H9 (cell line): ENCODE measurements around the gene PDE8A. TPM values are rescaled to one million over a fixed set of nuclear protein-coding genes. Genes with fewer than 3 reads are reported as not detected.
"Not testable (repeated sequence)": the region's sequence is repeated elsewhere in the genome, so short reads cannot be mapped to it uniquely, and the experiment has no call there.

ENCODE experiments used
- DNase-seq: peaks from one replicate; pipeline ENCODE4 v3.0.0-alpha.2; 2017
- H2AFZ ChIP-seq: one replicate; pipeline ENCODE4 v1.6.1; 2013; ENCODE audit warnings: mild to moderate bottlenecking, low read length, control low read depth, moderate library complexity
- H2AK5ac ChIP-seq: 2 replicates; pipeline ENCODE4 v1.6.1; 2013; ENCODE audit warnings: low read length, control low read depth, mixed read lengths; ENCODE audit not compliant: insufficient read length
- H2BK120ac ChIP-seq: one replicate; pipeline ENCODE4 v1.6.1; 2013; ENCODE audit warnings: low read depth, mild to moderate bottlenecking, low read length, control low read depth, inconsistent platforms; ENCODE audit not compliant: poor library complexity, severe bottlenecking
- H2BK12ac ChIP-seq: 2 replicates; pipeline ENCODE4 v1.6.1; 2013; ENCODE audit warnings: low read length, control low read depth, mixed read lengths, low read depth; ENCODE audit not compliant: insufficient read length
- H2BK15ac ChIP-seq: 2 replicates; pipeline ENCODE4 v1.6.1; 2013; ENCODE audit warnings: low read depth, low read length, control low read depth
- H2BK20ac ChIP-seq: one replicate; pipeline ENCODE4 v1.6.1; 2013; ENCODE audit warnings: low read depth, mild to moderate bottlenecking, low read length, control low read depth, inconsistent platforms; ENCODE audit not compliant: poor library complexity, severe bottlenecking
- H2BK5ac ChIP-seq: 2 replicates; pipeline ENCODE4 v1.6.1; 2013; ENCODE audit warnings: low read length, control low read depth, mixed read lengths; ENCODE audit not compliant: insufficient read length
- H3K14ac ChIP-seq: 2 replicates; pipeline ENCODE4 v1.6.1; 2013; ENCODE audit warnings: low read length, control low read depth; ENCODE audit not compliant: insufficient read depth
- H3K18ac ChIP-seq: 2 replicates; pipeline ENCODE4 v1.6.1; 2013; ENCODE audit warnings: low read depth, mild to moderate bottlenecking, mixed read lengths, low read length, control low read depth; ENCODE audit not compliant: insufficient read length
- H3K23ac ChIP-seq: 2 replicates; pipeline ENCODE4 v1.6.1; 2013; ENCODE audit warnings: low read length, control low read depth, mixed read lengths, low read depth; ENCODE audit not compliant: insufficient read length
- H3K23me2 ChIP-seq: 2 replicates; pipeline ENCODE4 v1.6.1; 2013; ENCODE audit warnings: low read depth, mild to moderate bottlenecking, mixed read lengths, low read length, control low read depth; ENCODE audit not compliant: insufficient read length, poor library complexity, severe bottlenecking
- H3K27ac ChIP-seq: 2 replicates; pipeline ENCODE4 v1.5.1; 2013; ENCODE audit warnings: low read length, control low read depth, mixed read lengths, low read depth; ENCODE audit not compliant: insufficient read length
- H3K27me3 ChIP-seq: 2 replicates; pipeline ENCODE4 v1.6.1; 2013; ENCODE audit warnings: low read length, control low read depth, inconsistent platforms; ENCODE audit not compliant: insufficient read depth
- H3K4ac ChIP-seq: 2 replicates; pipeline ENCODE4 v1.6.1; 2013; ENCODE audit warnings: low read depth, mild to moderate bottlenecking, control low read depth, inconsistent platforms, low read length, moderate library complexity
- H3K4me1 ChIP-seq: 2 replicates; pipeline ENCODE4 v1.6.1; 2013; ENCODE audit warnings: low read length, control low read depth, inconsistent platforms; ENCODE audit not compliant: insufficient read depth
- H3K4me2 ChIP-seq: 2 replicates; pipeline ENCODE4 v1.6.1; 2013; ENCODE audit warnings: low read length, control low read depth, mixed read lengths; ENCODE audit not compliant: insufficient read length, insufficient read depth
- H3K56ac ChIP-seq: 2 replicates; pipeline ENCODE4 v1.6.1; 2013; ENCODE audit warnings: low read depth, mild to moderate bottlenecking, mixed read lengths, low read length, control low read depth; ENCODE audit not compliant: insufficient read length
- H3K79me1 ChIP-seq: 2 replicates; pipeline ENCODE4 v1.6.1; 2013; ENCODE audit warnings: low read depth, mild to moderate bottlenecking, moderate library complexity, low read length, control low read depth, inconsistent platforms; ENCODE audit not compliant: insufficient read depth, poor library complexity, severe bottlenecking
- H3K79me2 ChIP-seq: 2 replicates; pipeline ENCODE4 v1.6.1; 2013; ENCODE audit warnings: low read length, control low read depth, inconsistent platforms; ENCODE audit not compliant: insufficient read depth
- H3K9ac ChIP-seq: 2 replicates; pipeline ENCODE4 v1.6.1; 2013; ENCODE audit warnings: low read length, control low read depth, mixed read lengths; ENCODE audit not compliant: insufficient read length; ENCODE audit errors: extremely low read depth
- H3K9me3 ChIP-seq: one replicate; pipeline ENCODE4 v1.6.1; 2013; ENCODE audit warnings: low read depth, low read length, inconsistent platforms; ENCODE audit not compliant: control insufficient read depth
- H3T11ph ChIP-seq: one replicate; pipeline ENCODE4 v1.6.1; 2013; ENCODE audit warnings: mild to moderate bottlenecking, low read length, control low read depth, inconsistent platforms
- H4K20me1 ChIP-seq: one replicate; pipeline ENCODE4 v1.6.1; 2013; ENCODE audit not compliant: control insufficient read depth, insufficient read length, insufficient read depth
- H4K5ac ChIP-seq: 2 replicates; pipeline ENCODE4 v1.6.1; 2013; ENCODE audit warnings: low read depth, mild to moderate bottlenecking, mixed read lengths, low read length, control low read depth; ENCODE audit not compliant: insufficient read length
- H4K8ac ChIP-seq: replicated peaks from 2 replicates; pipeline ENCODE4 v1.6.1; 2013; ENCODE audit warnings: low read length, control low read depth, mixed read lengths, low read depth; ENCODE audit not compliant: insufficient read length
- H4K91ac ChIP-seq: 2 replicates; pipeline ENCODE4 v1.6.1; 2013; ENCODE audit warnings: low read depth, mild to moderate bottlenecking, moderate library complexity, mixed read lengths, low read length, control low read depth; ENCODE audit not compliant: insufficient read length
- H3K27ac Mint-ChIP-seq, 3 experiments: 2 replicates in 2 of 3; 3 replicates in 1 of 3; pipeline ENCODE4 v1.8.0; 2020 to 2021; ENCODE audit warnings: mixed read lengths in 3 of 3, mild to moderate bottlenecking in 1 of 3, moderate library complexity in 1 of 3
- H3K27me3 Mint-ChIP-seq: 2 replicates; pipeline ENCODE4 v1.8.0; 2021; ENCODE audit warnings: low read depth, mild to moderate bottlenecking, moderate library complexity, mixed read lengths
- H3K36me3 Mint-ChIP-seq, 3 experiments: 2 replicates in 2 of 3; 3 replicates in 1 of 3; pipeline ENCODE4 v1.8.0; 2020 to 2021; ENCODE audit warnings: low read depth in 3 of 3, mixed read lengths in 3 of 3; ENCODE audit not compliant: insufficient read depth in 1 of 3
- H3K4me1 Mint-ChIP-seq, 2 experiments: 2 replicates each; pipeline ENCODE4 v1.8.0; 2020; ENCODE audit warnings: mixed read lengths in 2 of 2
- H3K4me3 Mint-ChIP-seq, 2 experiments: 2 replicates in 1 of 2; 3 replicates in 1 of 2; pipeline ENCODE4 v1.8.0; 2020 to 2021; ENCODE audit warnings: mild to moderate bottlenecking in 2 of 2, mixed read lengths in 2 of 2, moderate library complexity in 1 of 2
- H3K9me3 Mint-ChIP-seq, 2 experiments: 2 replicates in 1 of 2; 3 replicates in 1 of 2; pipeline ENCODE4 v1.8.0; 2020; ENCODE audit warnings: mild to moderate bottlenecking in 2 of 2, mixed read lengths in 2 of 2, moderate library complexity in 1 of 2
- WGBS: extraction: QIAGEN DNeasy Blood & Tissue Kit; methylation state at CpG from one replicate; pipeline ENCODE4 v1.1.7; 2013; ENCODE audit warnings: missing lambda C conversion rate, low lambda C conversion rate, mixed read lengths; ENCODE audit not compliant: insufficient read length; ENCODE audit errors: extremely low coverage; 5-methylcytosine and 5-hydroxymethylcytosine counted together
- total RNA-seq: library from RNA; stranded (reverse); gene quantifications from 2 replicates; pipeline ENCODE4 v1.2.1, GENCODE V29; 2021
- TF ChIP-seq, protein P1 (sequence below): fragments of 200-600 bp; sonication (generic); conservative IDR thresholded peaks from 3 replicates; pipeline ENCODE4 v1.8.0; 2021; ENCODE audit warnings: antibody characterized with exemption, mild to moderate bottlenecking

Gene PDE8A
- total RNA-seq, 1 experiment from 2014 or later = 9.3 TPM

DNA sequence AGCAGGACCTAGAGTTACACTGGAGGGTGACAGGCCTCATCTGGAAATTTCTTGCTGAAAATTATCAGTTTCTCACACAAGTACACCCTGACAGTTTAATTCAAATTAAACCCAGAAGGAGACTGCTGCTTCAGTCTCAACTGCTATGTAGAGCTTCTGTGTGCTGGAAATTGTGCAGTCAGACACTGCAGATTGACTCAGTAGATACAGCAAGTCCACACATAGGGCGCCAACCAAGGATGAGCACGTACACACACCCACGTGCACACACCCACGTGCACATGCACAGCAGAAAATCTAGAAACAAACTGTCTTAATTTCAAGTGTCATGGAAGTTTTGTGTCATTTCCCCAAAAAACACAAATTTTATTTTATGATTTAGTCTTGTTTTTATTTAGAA lies 192.9 kb downstream of the PDE8A start:
- Histone ChIP-seq H2BK20ac (no peak overlapping the region), H3K56ac (no peak overlapping the region), H4K91ac (no peak overlapping the region), H2BK12ac (no peak overlapping the region), H3K23ac (no peak overlapping the region), H3K27me3 (no peaks in the 10 kb centered on the region), H4K20me1 (no peaks in the 10 kb centered on the region), H2BK5ac (no peak overlapping the region), H3K14ac (no peak overlapping the region), H3T11ph (no peak overlapping the region), H3K4me1 (no peaks in the 10 kb centered on the region), H3K9me3 (peaks cover 20% of the 10 kb centered on the region), H3K9ac (no peak overlapping the region), H3K4me2 (no peak overlapping the region), H3K23me2 (no peaks in the 10 kb centered on the region), H2BK120ac (no peak overlapping the region), H3K4ac (no peak overlapping the region), H4K8ac (no peak overlapping the region), H4K5ac (no peak overlapping the region), H3K79me1 (no peaks in the 10 kb centered on the region), H2AFZ (no peak overlapping the region), H3K79me2 (no peaks in the 10 kb centered on the region), H2BK15ac (no peak overlapping the region), H3K18ac (no peak overlapping the region), H2AK5ac (no peak overlapping the region), H3K27ac (no peak overlapping the region)
- Mint-ChIP-seq H3K27ac (no peak overlapping the region; a peak in 1 of 7 replicates), H3K36me3 (peaks cover 7 to 19% (median 14%) of the 10 kb centered on the region in 3 experiments), H3K27me3 (peaks cover 9% of the 10 kb centered on the region), H3K4me3 (no peak overlapping the region), H3K4me1 (no peaks in the 10 kb centered on the region), H3K9me3 (peaks cover 27 to 40% of the 10 kb centered on the region in 2 experiments)
- no peak for DNase-seq
- TF ChIP-seq, protein P1, sequence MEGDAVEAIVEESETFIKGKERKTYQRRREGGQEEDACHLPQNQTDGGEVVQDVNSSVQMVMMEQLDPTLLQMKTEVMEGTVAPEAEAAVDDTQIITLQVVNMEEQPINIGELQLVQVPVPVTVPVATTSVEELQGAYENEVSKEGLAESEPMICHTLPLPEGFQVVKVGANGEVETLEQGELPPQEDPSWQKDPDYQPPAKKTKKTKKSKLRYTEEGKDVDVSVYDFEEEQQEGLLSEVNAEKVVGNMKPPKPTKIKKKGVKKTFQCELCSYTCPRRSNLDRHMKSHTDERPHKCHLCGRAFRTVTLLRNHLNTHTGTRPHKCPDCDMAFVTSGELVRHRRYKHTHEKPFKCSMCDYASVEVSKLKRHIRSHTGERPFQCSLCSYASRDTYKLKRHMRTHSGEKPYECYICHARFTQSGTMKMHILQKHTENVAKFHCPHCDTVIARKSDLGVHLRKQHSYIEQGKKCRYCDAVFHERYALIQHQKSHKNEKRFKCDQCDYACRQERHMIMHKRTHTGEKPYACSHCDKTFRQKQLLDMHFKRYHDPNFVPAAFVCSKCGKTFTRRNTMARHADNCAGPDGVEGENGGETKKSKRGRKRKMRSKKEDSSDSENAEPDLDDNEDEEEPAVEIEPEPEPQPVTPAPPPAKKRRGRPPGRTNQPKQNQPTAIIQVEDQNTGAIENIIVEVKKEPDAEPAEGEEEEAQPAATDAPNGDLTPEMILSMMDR = no peak
- WGBS = no CpG with 5 or more reads among the region's 4 CpGs

DNA sequence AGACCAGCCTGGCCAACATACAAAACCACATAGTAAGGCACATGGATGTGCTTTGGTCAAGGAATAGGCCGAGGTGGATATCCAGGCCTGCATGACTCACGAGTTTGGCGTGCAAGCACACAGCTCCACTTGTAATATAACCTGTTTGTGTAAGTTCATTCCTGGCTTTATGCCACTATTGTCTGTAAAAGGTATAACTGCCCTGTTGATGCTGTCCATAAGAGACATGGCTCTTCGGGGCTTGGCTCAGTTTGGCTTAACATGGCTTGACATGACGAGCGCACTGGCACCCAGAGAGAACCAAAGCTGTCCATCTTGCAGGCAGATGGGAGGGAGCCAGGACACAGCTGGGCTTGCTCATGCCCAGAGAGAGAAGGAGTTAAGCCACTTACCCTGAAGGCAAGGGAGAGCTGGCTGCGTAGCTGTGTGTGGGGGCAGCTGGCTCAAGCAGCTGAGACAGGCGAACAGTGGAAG lies 195.4 kb downstream of the PDE8A start:
- H3K27me3 ChIP-seq, H2BK15ac ChIP-seq, H4K20me1 ChIP-seq, H3K9ac ChIP-seq, H2AFZ ChIP-seq, H3K18ac ChIP-seq, H3K4me2 ChIP-seq, H2BK20ac ChIP-seq, H3K4ac ChIP-seq, H3K4me1 ChIP-seq, H3K27ac Mint-ChIP-seq, DNase-seq, H3K27ac ChIP-seq, H3K14ac ChIP-seq, H3K56ac ChIP-seq, H4K91ac ChIP-seq, H3K9me3 ChIP-seq, H4K5ac ChIP-seq, H3K23ac ChIP-seq, H4K8ac ChIP-seq, H2BK120ac ChIP-seq, H3K36me3 Mint-ChIP-seq, H3K23me2 ChIP-seq, H2BK12ac ChIP-seq, H3K79me2 ChIP-seq, H3K79me1 ChIP-seq, H3T11ph ChIP-seq, H3K4me1 Mint-ChIP-seq, H3K4me3 Mint-ChIP-seq, H2AK5ac ChIP-seq, H2BK5ac ChIP-seq: not testable (repeated sequence)
- no CpG with 5 or more reads among the region's 8 CpGs for WGBS
- Mint-ChIP-seq H3K27me3 (peaks cover 15% of the 10 kb centered on the region), H3K9me3 (peaks cover 10 to 21% of the 10 kb centered on the region in 2 experiments)
